Stimulated activated CD4-positive, alpha-beta T cell treated with anti-CD3 and anti-CD28 coated beads, Interleukin-4, amount 100 ng/mL, for 4 hours (primary cell): ENCODE results near the gene ANKRD50.

ENCODE experiments used
- DNase-seq, 2 experiments: peaks; one replicate each; pipeline ENCODE4 v3.0.0-alpha.2; 2020

Gene ANKRD50

GRCh38 chr4:124710015-124710741 lies 2.4 kb downstream of the ANKRD50 start:
- DNase-seq: no peak

DNA sequence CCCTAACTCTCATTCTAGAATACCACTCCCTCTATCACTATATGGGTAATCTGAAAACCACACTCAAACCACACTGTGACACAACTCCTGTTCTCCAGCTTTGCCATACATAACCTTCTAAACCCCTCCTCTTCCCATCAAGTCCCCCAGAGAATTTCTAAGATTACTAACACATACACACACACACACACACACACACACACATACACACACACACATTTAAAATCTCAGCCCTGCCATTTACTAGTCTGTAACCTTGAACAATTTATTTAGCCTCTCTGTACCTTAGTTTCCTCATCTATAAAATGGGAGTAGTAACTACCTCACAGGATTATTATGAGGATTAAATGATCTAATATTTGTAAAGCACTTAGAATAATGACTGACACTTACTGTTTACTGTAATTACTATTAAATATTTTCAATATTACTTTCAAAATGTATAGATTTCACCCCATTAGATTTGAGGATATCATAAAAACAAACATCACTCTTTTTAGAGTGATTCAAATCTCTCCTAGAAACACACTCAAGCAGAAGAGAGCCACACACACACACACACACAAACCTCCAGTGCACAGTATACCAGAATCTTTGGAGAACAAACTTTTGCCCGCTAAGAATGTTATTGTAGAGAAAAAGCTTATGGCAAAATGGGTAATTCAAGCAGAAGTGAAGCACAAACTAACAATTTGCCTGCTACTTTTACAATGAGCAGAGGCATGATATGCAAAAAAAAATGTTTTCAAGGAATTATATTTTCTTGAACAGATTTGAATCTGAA lies 3.8 kb downstream of the ANKRD50 start:
- no peak for DNase-seq

GRCh38 chr4:124705393-124705792 lies 7.1 kb downstream of the ANKRD50 start:
- no peak for DNase-seq

- DNase-seq: no peak
Measured at GRCh38 chr4:124703154-124703553, 9.4 kb downstream of the ANKRD50 start.

DNA sequence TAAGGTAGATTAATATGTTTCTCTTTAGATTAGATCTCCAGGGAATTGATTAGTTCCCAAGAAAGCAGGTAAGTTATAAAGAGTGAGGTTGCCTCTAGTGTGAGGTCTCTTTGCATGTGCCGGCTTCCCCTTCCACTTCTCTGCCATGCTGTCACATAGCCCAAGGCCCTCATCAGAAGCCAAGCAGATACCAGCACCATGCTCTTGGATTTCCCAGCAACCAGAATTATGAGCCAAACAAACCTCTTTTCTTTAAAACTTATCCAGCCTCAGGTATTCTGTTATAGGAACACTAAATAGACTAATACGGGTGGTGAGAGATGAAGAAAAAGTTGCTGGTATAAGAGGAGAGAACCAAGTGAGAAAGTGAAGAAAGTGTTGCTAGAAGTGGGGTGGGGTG lies 15.1 kb downstream of the ANKRD50 start:
- no peak for DNase-seq

DNA sequence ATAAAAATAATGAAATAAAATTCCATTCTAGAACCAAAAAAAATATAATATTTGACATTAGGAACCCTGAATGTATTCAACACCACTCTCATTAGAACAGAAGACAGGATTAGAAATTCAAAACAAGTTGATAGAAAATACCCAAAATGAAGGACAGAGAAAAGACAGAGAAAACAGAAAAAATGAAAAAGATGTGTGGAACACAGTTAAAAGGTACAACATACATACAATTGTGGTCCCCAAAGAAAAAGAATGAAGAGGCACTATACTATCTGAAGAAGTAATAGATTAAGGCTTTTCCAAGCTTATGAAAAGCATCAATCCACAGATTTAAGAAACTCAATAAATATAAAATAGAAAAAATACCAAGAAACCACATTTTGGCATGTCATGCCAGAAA lies 16.4 kb downstream of the ANKRD50 start:
- no peak for DNase-seq

- no peak for DNase-seq
Measured at GRCh38 chr4:124694946-124695598, 17.5 kb downstream of the ANKRD50 start.

DNA sequence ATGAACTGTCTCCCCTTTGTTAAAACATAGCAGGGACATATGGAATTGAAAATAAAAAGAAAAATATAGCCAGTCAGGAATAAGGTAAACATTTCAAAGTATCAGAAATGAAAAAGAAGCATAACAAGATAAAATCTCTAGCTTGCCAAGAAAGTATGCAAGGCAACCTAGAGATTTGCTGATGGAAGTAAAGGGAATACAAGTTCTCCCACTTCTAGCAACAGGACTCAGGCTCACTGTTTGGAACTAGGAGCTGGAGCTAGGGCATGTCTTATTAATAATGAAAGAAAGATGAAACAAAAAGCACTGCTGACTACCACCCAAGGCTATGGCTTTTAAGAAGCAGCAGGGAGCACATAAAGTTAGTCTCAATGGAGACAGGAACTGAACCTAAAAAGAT lies 18.2 kb downstream of the ANKRD50 start:
- DNase-seq: no peak

DNA sequence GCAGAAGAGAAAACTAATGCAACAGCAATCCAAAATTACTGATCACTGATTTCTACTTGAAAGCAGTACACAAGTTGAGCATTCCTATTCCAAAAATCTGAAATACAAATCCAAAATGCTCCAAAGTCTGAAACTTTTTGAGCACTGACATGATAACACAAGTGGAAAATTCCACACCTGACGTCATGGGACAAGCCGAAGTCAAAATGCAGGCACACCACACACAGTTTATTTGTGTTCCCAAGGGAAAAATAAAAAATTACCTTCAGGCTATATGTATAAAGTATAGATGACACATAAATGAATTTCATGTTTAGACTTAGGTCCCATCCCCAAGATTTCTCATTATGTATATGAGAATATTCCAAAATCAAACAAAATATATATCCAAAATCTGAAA lies 20.7 kb downstream of the ANKRD50 start:
- no peak for DNase-seq

DNA sequence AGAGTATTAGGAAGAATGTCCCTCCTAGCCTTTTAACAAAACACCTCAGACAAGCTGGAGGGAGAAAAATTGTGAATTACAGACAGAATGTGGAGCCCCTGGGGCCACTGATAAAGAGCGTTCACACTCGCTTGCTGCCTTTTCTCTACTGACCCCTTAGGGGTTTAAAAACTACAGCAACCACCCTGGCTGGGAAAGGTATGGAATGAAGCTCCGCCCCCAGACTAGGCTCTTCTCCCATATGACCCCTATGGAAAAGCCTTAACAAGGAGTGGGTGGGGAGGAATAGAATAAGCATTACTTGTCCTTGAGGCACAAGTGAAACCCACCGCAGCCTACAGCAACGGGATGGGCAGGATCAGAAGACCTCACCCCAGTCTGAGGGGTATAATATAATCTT lies 26.3 kb downstream of the ANKRD50 start:
- no peak for DNase-seq

GRCh38 chr4:124685851-124686250 lies 26.7 kb downstream of the ANKRD50 start:
- no peak for DNase-seq

GRCh38 chr4:124684301-124684700 lies 28.2 kb downstream of the ANKRD50 start:
- no peak for DNase-seq

- no peak for DNase-seq
Measured at GRCh38 chr4:124682384-124682783, 30.1 kb downstream of the ANKRD50 start.

GRCh38 chr4:124666496-124666895 lies 46.0 kb downstream of the ANKRD50 start:
- no peak for DNase-seq

GRCh38 chr4:124658795-124659194 lies 53.7 kb downstream of the ANKRD50 start:
- DNase-seq: no peak

GRCh38 chr4:124650614-124651013 lies 61.9 kb downstream of the ANKRD50 start:
- no peak for DNase-seq

GRCh38 chr4:124647599-124647998 lies 64.9 kb downstream of the ANKRD50 start:
- DNase-seq: no peak

GRCh38 chr4:124644621-124645020 lies 67.9 kb downstream of the ANKRD50 start:
- DNase-seq: no peak

DNA sequence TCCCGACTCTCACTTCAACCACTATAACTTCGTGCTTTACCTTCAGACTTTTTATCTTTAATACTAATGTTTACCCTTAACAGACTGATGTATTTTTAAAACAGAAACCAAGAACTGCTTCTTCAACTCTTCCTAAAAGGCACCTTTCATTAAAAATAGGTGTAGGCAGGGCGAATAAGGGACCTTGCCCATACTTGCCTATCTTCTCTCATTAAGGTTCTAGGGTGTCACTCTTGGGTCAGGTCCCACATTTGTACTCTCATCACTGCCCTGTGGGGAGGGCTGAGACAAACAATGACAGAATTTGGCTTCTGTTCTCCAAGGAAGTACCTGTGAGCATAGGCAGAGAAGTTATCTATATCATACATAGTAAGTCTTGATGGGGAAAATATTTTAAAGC lies 69.7 kb downstream of the ANKRD50 start:
- no peak for DNase-seq

- no peak for DNase-seq
Measured at GRCh38 chr4:124641715-124642381, 70.7 kb downstream of the ANKRD50 start.

DNA sequence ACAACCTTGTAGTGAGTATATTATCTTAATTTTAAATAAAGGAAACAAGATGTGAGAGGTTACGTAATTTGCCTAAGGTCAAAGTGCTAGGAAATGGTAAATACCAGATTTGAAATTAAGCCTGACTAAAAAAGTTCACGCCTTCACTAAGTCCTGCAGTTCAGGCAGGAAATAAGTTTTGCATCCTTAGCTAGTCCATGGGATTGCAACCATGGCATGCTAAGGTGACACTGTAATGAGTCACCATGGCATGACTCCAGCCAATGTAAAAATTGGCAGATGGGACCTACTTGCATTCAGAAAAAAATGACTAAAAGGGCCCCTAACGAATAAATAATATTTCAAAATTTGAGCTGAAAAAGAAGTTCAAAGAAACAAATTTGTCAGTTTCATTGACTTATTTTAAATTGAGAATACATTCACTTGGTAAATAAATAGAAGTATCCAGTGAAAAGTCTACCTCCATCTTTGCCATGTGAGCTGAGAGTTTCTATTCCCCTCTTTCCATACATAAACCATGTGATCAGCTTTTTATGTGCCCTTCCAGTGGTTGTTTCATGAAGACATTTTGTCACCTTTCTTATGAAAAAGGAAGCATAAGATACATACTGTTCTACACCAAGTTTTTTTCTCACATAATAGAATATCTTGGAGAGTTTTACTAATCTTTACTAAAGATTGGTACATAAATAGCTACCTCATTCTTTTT lies 72.4 kb downstream of the ANKRD50 start:
- DNase-seq: no peak

- no peak for DNase-seq
Measured at GRCh38 chr4:124637321-124637720, 75.2 kb downstream of the ANKRD50 start.

DNA sequence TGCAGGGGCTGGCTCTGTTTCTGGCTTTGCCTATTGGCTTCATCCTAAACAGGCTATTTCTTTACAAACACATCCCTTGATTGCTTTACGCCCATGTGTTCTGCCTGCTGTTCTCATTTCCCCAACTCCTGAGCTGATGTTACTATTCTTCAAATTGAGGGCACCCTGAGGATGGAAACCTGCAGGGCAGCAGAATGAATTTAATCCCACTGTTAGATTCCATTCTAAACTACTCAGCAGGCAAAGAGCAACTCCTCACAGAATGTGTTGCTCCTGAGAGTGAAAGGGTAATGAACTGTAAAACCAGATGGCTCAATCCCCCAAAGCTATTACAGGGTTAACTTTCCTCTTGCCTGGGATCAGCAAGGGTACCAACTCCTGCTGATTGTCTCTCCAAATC lies 75.7 kb downstream of the ANKRD50 start:
- DNase-seq: no peak
